Nephron (organoid): ENCODE results near the gene FAM177A1.
"Not testable (repeated sequence)": the region's sequence is repeated elsewhere in the genome, so short reads cannot be mapped to it uniquely, and the experiment has no call there.

Experiments used
- H3K27ac Mint-ChIP-seq, 3 experiments: 2 replicates each; pipeline ENCODE4 v1.8.0; 2020; ENCODE audit warnings: mixed read lengths in 3 of 3, mild to moderate bottlenecking in 2 of 3, moderate library complexity in 1 of 3
- H3K27me3 Mint-ChIP-seq: 2 replicates; pipeline ENCODE4 v1.8.0; 2021; ENCODE audit warnings: low read depth, mild to moderate bottlenecking, moderate library complexity, mixed read lengths
- H3K36me3 Mint-ChIP-seq: 2 replicates; pipeline ENCODE4 v1.8.0; 2020; ENCODE audit warnings: low read depth, mixed read lengths
- H3K4me1 Mint-ChIP-seq: 2 replicates; pipeline ENCODE4 v1.8.0; 2020; ENCODE audit warnings: mixed read lengths
- H3K4me3 Mint-ChIP-seq, 3 experiments: 2 replicates each; pipeline ENCODE4 v1.8.0; 2020; ENCODE audit warnings: mild to moderate bottlenecking in 3 of 3, mixed read lengths in 3 of 3, moderate library complexity in 2 of 3
- H3K9me3 Mint-ChIP-seq: 2 replicates; pipeline ENCODE4 v1.8.0; 2020; ENCODE audit warnings: mixed read lengths
- TF ChIP-seq, protein P1 (sequence below), 3 experiments: fragments of 200-600 bp; sonication (generic); IDR thresholded peaks; one replicate each; pipeline ENCODE4 v1.5.0; 2021; ENCODE audit warnings: antibody characterized with exemption in 3 of 3; ENCODE audit not compliant: unreplicated experiment in 3 of 3

The FAM177A1 gene

GRCh38 chr14:35073486-35073885, 27.4 kb downstream of the FAM177A1 start:
- H3K4me3 Mint-ChIP-seq: no peak overlapping the region
- H3K27ac Mint-ChIP-seq: no peak overlapping the region
- TF ChIP-seq, protein P1, sequence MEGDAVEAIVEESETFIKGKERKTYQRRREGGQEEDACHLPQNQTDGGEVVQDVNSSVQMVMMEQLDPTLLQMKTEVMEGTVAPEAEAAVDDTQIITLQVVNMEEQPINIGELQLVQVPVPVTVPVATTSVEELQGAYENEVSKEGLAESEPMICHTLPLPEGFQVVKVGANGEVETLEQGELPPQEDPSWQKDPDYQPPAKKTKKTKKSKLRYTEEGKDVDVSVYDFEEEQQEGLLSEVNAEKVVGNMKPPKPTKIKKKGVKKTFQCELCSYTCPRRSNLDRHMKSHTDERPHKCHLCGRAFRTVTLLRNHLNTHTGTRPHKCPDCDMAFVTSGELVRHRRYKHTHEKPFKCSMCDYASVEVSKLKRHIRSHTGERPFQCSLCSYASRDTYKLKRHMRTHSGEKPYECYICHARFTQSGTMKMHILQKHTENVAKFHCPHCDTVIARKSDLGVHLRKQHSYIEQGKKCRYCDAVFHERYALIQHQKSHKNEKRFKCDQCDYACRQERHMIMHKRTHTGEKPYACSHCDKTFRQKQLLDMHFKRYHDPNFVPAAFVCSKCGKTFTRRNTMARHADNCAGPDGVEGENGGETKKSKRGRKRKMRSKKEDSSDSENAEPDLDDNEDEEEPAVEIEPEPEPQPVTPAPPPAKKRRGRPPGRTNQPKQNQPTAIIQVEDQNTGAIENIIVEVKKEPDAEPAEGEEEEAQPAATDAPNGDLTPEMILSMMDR (IDR thresholded peaks at IDR 0.05; ENCODE audit: unreplicated experiment in 3 of 3): no peak
- H3K4me1 Mint-ChIP-seq: no peaks in the 10 kb centered on the region
- H3K9me3 Mint-ChIP-seq: peaks cover 7% of the 10 kb centered on the region
- no peaks in the 10 kb centered on the region for H3K27me3 Mint-ChIP-seq
- peaks cover 62% of the 10 kb centered on the region for H3K36me3 Mint-ChIP-seq

DNA sequence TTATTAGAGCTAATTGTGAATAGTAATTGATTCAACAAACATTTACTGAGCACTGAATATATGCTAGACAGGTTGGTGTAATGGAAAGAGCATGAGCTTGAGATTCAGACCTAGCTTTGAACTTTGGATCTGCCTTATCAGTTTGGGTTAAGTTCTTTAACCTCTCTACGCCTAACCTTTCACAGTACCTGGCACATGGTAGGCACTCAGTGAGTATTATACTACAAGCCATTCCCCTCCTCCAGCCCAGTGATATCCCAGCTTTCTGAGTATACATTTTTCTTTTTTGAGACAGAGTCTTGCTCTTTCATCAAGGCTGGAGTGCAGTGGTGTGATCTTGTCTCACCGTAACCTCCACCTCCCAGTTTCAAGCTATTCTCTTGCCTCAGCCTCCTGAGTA, 32.0 kb downstream of the FAM177A1 start:
- H3K36me3 Mint-ChIP-seq: peaks cover 50% of the 10 kb centered on the region
- TF ChIP-seq, protein P1 (IDR thresholded peaks at IDR 0.05; ENCODE audit: unreplicated experiment in 3 of 3): no peak
- H3K9me3 Mint-ChIP-seq: peaks cover 3% of the 10 kb centered on the region
- H3K27me3 Mint-ChIP-seq: no peaks in the 10 kb centered on the region
- H3K27ac Mint-ChIP-seq: no peak overlapping the region
- no peak overlapping the region for H3K4me3 Mint-ChIP-seq
- no peaks in the 10 kb centered on the region for H3K4me1 Mint-ChIP-seq

GRCh38 chr14:35079742-35080141, 33.7 kb downstream of the FAM177A1 start:
- Mint-ChIP-seq H3K9me3 (no peaks in the 10 kb centered on the region), H3K4me3 (no peak overlapping the region), H3K27ac (no peak overlapping the region), H3K36me3 (peaks cover 47% of the 10 kb centered on the region), H3K4me1 (no peaks in the 10 kb centered on the region), H3K27me3 (no peaks in the 10 kb centered on the region)
- TF ChIP-seq, protein P1 (IDR thresholded peaks at IDR 0.05; ENCODE audit: unreplicated experiment in 3 of 3): no peak

DNA sequence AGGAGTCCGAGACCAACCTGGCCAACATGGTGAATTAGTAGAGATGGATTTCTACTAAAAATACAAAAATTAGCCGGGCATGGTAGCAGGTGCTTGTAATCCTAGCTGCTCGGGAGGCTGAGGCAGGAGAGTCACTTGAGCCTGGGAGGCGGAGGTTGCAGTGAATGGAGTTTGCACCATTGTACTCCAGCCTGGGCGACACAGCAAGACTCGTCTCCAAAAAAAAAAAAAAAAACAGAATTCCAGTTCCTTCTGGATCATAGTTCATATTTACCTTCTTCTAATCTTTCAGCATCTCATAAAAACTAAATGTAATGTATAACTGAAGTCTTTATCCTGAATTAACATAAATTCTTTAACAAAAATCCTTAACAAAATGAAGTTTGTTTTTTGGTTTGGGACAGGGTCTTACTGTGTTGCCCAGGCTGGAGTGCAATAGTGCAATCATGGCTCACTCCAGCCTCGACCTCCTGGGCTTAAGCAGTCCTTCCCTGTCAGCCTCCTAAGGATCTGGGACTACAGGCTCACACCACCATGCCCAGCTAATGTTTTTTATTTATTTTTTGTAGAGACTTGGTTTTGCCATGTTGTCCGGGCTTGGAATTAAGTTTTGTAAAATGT, 37.6 kb downstream of the FAM177A1 start:
- no peak overlapping the region for H3K4me3 Mint-ChIP-seq
- H3K9me3 Mint-ChIP-seq: no peaks in the 10 kb centered on the region
- H3K4me1 Mint-ChIP-seq: no peaks in the 10 kb centered on the region
- TF ChIP-seq, protein P1 (IDR thresholded peaks at IDR 0.05; ENCODE audit: unreplicated experiment in 3 of 3): no peak
- no peaks in the 10 kb centered on the region for H3K27me3 Mint-ChIP-seq
- peaks cover 54% of the 10 kb centered on the region for H3K36me3 Mint-ChIP-seq
- no peak overlapping the region for H3K27ac Mint-ChIP-seq

DNA sequence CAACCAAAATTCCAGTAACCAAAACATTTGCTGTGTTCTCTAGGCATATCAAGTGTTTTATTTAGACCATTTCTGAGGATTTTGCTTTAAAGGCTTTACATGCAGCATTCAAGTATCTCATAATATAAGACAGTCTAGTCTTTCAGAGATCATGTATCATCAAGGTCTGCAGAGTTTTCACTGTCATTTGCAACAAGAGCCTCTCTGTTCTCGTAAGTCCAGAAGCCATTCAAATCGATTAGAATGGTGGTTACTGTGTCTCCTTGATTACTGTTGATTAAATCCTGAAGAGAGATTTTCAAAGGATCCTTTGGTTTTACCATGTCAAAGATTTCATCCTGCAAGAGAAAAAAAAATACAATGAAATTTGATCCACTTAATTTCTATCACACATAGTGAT, 39.4 kb downstream of the FAM177A1 start:
- Mint-ChIP-seq H3K9me3 (no peaks in the 10 kb centered on the region), H3K27me3 (no peaks in the 10 kb centered on the region), H3K27ac (peak overlapping the region in 1 of 3 experiments; percentile 12), H3K4me1 (no peaks in the 10 kb centered on the region), H3K36me3 (peaks cover 56% of the 10 kb centered on the region), H3K4me3 (no peak overlapping the region)
- TF ChIP-seq, protein P1 (IDR thresholded peaks at IDR 0.05; ENCODE audit: unreplicated experiment in 3 of 3): no peak

DNA sequence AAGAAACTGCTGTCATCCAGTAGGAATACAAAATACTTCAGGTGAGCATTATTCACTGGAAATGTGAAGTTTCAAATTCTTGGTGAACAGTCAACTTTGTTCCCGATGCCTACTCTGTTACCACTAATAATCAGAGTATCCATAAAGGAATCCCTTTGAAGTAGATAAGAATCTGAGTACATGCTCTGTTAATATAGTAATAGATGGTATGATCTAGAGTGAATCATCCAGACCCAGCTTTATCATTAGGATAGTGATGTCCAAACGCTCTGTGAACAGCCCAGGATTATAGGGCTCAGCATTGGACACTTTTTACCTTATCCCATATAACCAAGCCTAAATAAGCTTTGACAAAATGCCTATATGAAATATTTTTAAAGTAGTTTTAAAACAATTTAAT, 42.4 kb downstream of the FAM177A1 start:
- Mint-ChIP-seq H3K27ac (no peak overlapping the region), H3K36me3 (peaks cover 64% of the 10 kb centered on the region), H3K9me3 (peaks cover 2% of the 10 kb centered on the region), H3K27me3 (no peaks in the 10 kb centered on the region), H3K4me3 (no peak overlapping the region), H3K4me1 (no peaks in the 10 kb centered on the region)
- TF ChIP-seq, protein P1 (IDR thresholded peaks at IDR 0.05; ENCODE audit: unreplicated experiment in 3 of 3): no peak

DNA sequence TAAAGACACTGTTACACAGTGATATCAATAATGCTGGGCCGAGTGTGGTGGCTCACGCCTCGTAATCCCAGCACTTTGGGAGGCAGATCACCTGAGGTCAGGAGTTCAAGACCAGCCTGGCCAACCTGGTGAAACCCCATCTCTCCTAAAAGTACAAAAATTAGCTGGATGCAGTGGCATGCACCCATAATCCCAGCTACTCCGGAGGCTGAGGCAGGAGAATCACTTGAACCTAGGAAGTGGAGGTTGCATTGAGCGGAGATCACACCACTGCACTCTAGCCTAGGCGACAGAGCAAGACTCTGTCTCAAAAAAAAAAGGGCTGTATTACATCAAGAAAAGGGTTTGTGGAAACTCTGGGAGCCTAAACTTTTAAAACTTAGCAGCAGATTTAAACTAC, 48.6 kb downstream of the FAM177A1 start:
- H3K9me3 Mint-ChIP-seq, H3K27ac Mint-ChIP-seq, H3K27me3 Mint-ChIP-seq, H3K4me3 Mint-ChIP-seq, H3K4me1 Mint-ChIP-seq: not testable (repeated sequence)
- peaks cover 67% of the 10 kb centered on the region for H3K36me3 Mint-ChIP-seq
